CD14-positive monocyte (primary cell): Measurements from ENCODE around the gene STXBP4. TPM values are rescaled to one million over a fixed set of nuclear protein-coding genes. Genes with fewer than 3 reads are reported as not detected.

Source experiments
- DNase-seq, 3 donors: peaks; one replicate each; pipeline ENCODE4 v3.0.0-alpha.2; 2011 to 2022
- H2AFZ ChIP-seq: 2 replicates; pipeline ENCODE4 v1.6.0; 2012; ENCODE audit warnings: mild to moderate bottlenecking, low read depth, low read length, inconsistent platforms; ENCODE audit not compliant: insufficient read depth, poor library complexity, severe bottlenecking
- H3K27ac ChIP-seq, 2 donors: 1 replicate in 1 of 2; 2 replicates in 1 of 2; pipeline ENCODE4 v1.5.1; 2012 to 2013; ENCODE audit warnings: low read length in 2 of 2, control low read depth in 1 of 2, inconsistent platforms in 1 of 2, low read depth in 1 of 2, mild to moderate bottlenecking in 1 of 2
- H3K27me3 ChIP-seq, 2 donors: one replicate each; pipeline versions ENCODE4 v1.6.0 to v1.6.1; 2011 to 2013; ENCODE audit warnings: low read length in 2 of 2; ENCODE audit not compliant: control insufficient read depth in 2 of 2, insufficient read depth in 2 of 2
- H3K36me3 ChIP-seq, 2 donors: replicated peaks in 1 of 2; 1 replicate in 1 of 2; 2 replicates in 1 of 2; pipeline versions ENCODE4 v1.5.1 to v1.6.1; 2012 to 2013; ENCODE audit warnings: low read length in 2 of 2, control low read depth in 1 of 2, inconsistent platforms in 1 of 2, mild to moderate bottlenecking in 1 of 2; ENCODE audit not compliant: insufficient read depth in 2 of 2, control insufficient read depth in 1 of 2
- H3K4me1 ChIP-seq, 2 donors: 1 replicate in 1 of 2; 2 replicates in 1 of 2; pipeline versions ENCODE4 v1.5.1 to v1.6.1; 2012 to 2013; ENCODE audit warnings: low read length in 2 of 2, control low read depth in 1 of 2, inconsistent platforms in 1 of 2, mild to moderate bottlenecking in 1 of 2, moderate library complexity in 1 of 2; ENCODE audit not compliant: insufficient read depth in 2 of 2, control insufficient read depth in 1 of 2
- H3K4me2 ChIP-seq: replicated peaks from 2 replicates; pipeline ENCODE3; 2012; ENCODE audit warnings: low read length, moderate library complexity, mild to moderate bottlenecking; ENCODE audit not compliant: poor library complexity, severe bottlenecking; ENCODE audit errors: extremely low read depth
- H3K4me3 ChIP-seq, 3 experiments: fragments of 200-600 bp in 1 of 3; sonication (generic) in 1 of 3; replicated peaks in 1 of 3; 1 replicate in 2 of 3; 2 replicates in 1 of 3; pipeline ENCODE4 v1.5.1; 2011 to 2013; ENCODE audit warnings: low read length in 3 of 3, mild to moderate bottlenecking in 3 of 3, control low read depth in 2 of 3, low read depth in 2 of 3, inconsistent platforms in 1 of 3, moderate library complexity in 1 of 3
- H3K79me2 ChIP-seq: 2 replicates; pipeline ENCODE4 v1.6.0; 2012; ENCODE audit warnings: mild to moderate bottlenecking, control low read depth, inconsistent platforms, low read length, moderate library complexity; ENCODE audit not compliant: insufficient read depth
- H3K9ac ChIP-seq: 2 replicates; pipeline ENCODE4 v1.6.0; 2017; ENCODE audit warnings: low read length, mild to moderate bottlenecking; ENCODE audit not compliant: insufficient read depth, poor library complexity, severe bottlenecking
- H3K9me3 ChIP-seq, 2 donors: replicated peaks in 1 of 2; 1 replicate in 1 of 2; 2 replicates in 1 of 2; pipeline versions ENCODE4 v1.5.1 to v1.6.1; 2012 to 2013; ENCODE audit warnings: low read length in 2 of 2, control low read depth in 1 of 2; ENCODE audit not compliant: control insufficient read depth in 1 of 2, insufficient read depth in 1 of 2
- H4K20me1 ChIP-seq: 2 replicates; pipeline ENCODE4 v1.6.0; 2012; ENCODE audit warnings: mild to moderate bottlenecking, low read length, control low read depth, moderate library complexity; ENCODE audit not compliant: insufficient read depth
- H3K27ac Mint-ChIP-seq, 7 donors: one replicate each; pipeline ENCODE4 v1.8.0; 2020; ENCODE audit warnings: mild to moderate bottlenecking in 7 of 7, mixed read lengths in 7 of 7, moderate library complexity in 6 of 7, inconsistent platforms in 2 of 7
- H3K27me3 Mint-ChIP-seq, 3 donors: one replicate each; pipeline ENCODE4 v1.8.0; 2021 to 2022; ENCODE audit warnings: low read depth in 3 of 3, mild to moderate bottlenecking in 3 of 3, mixed read lengths in 3 of 3, moderate library complexity in 3 of 3, inconsistent platforms in 1 of 3
- H3K36me3 Mint-ChIP-seq, 2 donors: one replicate each; pipeline ENCODE4 v1.8.0; 2020; ENCODE audit warnings: mixed read lengths in 2 of 2, inconsistent platforms in 1 of 2, mild to moderate bottlenecking in 1 of 2
- H3K4me1 Mint-ChIP-seq: one replicate; pipeline ENCODE4 v1.8.0; 2020; ENCODE audit warnings: mild to moderate bottlenecking, mixed read lengths
- H3K4me3 Mint-ChIP-seq, 2 donors: one replicate each; pipeline ENCODE4 v1.8.0; 2020; ENCODE audit warnings: mild to moderate bottlenecking in 2 of 2, mixed read lengths in 2 of 2, moderate library complexity in 1 of 2
- H3K9me3 Mint-ChIP-seq, 7 donors: one replicate each; pipeline ENCODE4 v1.8.0; 2020 to 2022; ENCODE audit warnings: mixed read lengths in 7 of 7, mild to moderate bottlenecking in 6 of 7, moderate library complexity in 6 of 7, inconsistent platforms in 2 of 7
- CTCF ChIP-seq: fragments of 200-600 bp; IDR thresholded peaks from one replicate; pipeline ENCODE4 v1.8.0; 2022; ENCODE audit warnings: antibody characterized with exemption, mild to moderate bottlenecking
- WGBS: methylation state at CpG from one replicate; pipeline ENCODE4 v1.1.5; 2013; ENCODE audit warnings: missing lambda C conversion rate; ENCODE audit not compliant: insufficient coverage; 5-methylcytosine and 5-hydroxymethylcytosine counted together
- intact Hi-C, 2 donors: fragments of 100-400 bp; cut with micrococcal nuclease; formaldehyde crosslinking; loops; one replicate each; pipeline versions ENCODE4 v1.15.0 to v1.15.1; 2023
- polyA plus RNA-seq, 3 donors: library from polyadenylated mRNA; depleted of rRNA in 1 of 3; unstranded in 2 of 3; stranded (reverse) in 1 of 3; fragments of 300-500 nt in 2 of 3; fragments of >200 nt in 1 of 3; fragmentation: Illumina TruSeq in 2 of 3; gene quantifications; 1 replicate in 2 of 3; 2 replicates in 1 of 3; pipeline ENCODE4 v1.2.3, GENCODE V29; 2012 to 2021

Gene STXBP4
- polyA plus RNA-seq, 3 donors, result 0.27 to 1.8 (median 0.44) TPM

GRCh38 chr17:54920819-54921218 is 47.7 kb upstream of the STXBP4 start:
- H3K27ac ChIP-seq, result no peak overlapping the region
- no peak overlapping the region for H3K4me3 ChIP-seq
- no peaks in the 10 kb centered on the region for H3K27me3 ChIP-seq
- Mint-ChIP-seq H3K27me3 (no peaks in the 10 kb centered on the region), H3K4me3 (no peak overlapping the region), H3K27ac (peak overlapping the region in 1 of 7 donors; percentile 64), H3K4me1 (no peaks in the 10 kb centered on the region), H3K9me3 (peaks cover 2 to 9% (median 7%) of the 10 kb centered on the region in 7 donors), H3K36me3 (no peaks in the 10 kb centered on the region)
- H3K9ac ChIP-seq, result no peak overlapping the region
- H3K36me3 ChIP-seq, result no peaks in the 10 kb centered on the region
- H2AFZ ChIP-seq, result no peak overlapping the region
- no peak overlapping the region for H3K4me2 ChIP-seq
- H3K4me1 ChIP-seq, result no peaks in the 10 kb centered on the region
- TF ChIP-seq CTCF, result no peak
- WGBS, result 87% methylated on average over 4 of the region's 6 CpGs
- no peaks in the 10 kb centered on the region for H3K9me3 ChIP-seq
- H4K20me1 ChIP-seq, result no peaks in the 10 kb centered on the region
- no peak for DNase-seq
- H3K79me2 ChIP-seq, result no peaks in the 10 kb centered on the region
- intact Hi-C loops, result no loop called here

DNA sequence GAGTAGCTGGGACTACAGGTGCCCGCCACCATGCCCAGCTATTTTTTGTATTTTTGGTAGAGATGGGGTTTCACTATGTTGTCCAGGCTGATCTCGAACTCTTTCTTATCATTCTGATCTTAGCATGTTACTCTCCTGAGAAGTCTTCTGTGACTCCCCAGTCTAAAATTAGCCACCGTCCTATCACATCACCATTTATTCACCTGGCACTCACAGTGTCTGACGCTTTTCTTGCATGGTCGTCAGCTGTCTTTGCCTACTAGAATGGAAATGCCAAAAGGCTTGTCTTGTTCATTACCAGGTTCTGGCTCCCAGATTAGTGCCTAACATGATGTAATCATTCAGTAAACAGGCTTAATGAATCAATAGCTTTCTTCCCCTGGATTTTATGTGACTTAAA is 44.2 kb upstream of the STXBP4 start:
- Mint-ChIP-seq H3K4me3 (no peak overlapping the region), H3K4me1 (peaks cover 3% of the 10 kb centered on the region), H3K27ac (no peak overlapping the region), H3K27me3 (peaks cover 0 to 2% (median 0%) of the 10 kb centered on the region in 3 donors), H3K9me3 (peaks cover 0 to 2% (median 0%) of the 10 kb centered on the region in 7 donors), H3K36me3 (no peaks in the 10 kb centered on the region)
- no peak for DNase-seq
- H3K9ac ChIP-seq, result no peak overlapping the region
- no peaks in the 10 kb centered on the region for H3K4me1 ChIP-seq
- no peaks in the 10 kb centered on the region for H3K36me3 ChIP-seq
- WGBS, result 100% methylated on average over 2 of the region's 5 CpGs
- no peak for TF ChIP-seq CTCF
- intact Hi-C loops, result no loop called here
- no peaks in the 10 kb centered on the region for H3K79me2 ChIP-seq
- H3K27ac ChIP-seq, result no peak overlapping the region
- no peaks in the 10 kb centered on the region for H3K27me3 ChIP-seq
- no peak overlapping the region for H3K4me3 ChIP-seq
- no peak overlapping the region for H3K4me2 ChIP-seq
- H2AFZ ChIP-seq, result no peak overlapping the region
- H3K9me3 ChIP-seq, result no peaks in the 10 kb centered on the region
- no peaks in the 10 kb centered on the region for H4K20me1 ChIP-seq
